ENCODE data around the gene RPS21. TPM values are rescaled to one million over a fixed set of nuclear protein-coding genes. Genes with fewer than 3 reads are reported as not detected.

Gene RPS21
- polyA plus RNA-seq, 1 experiment = 2,723 TPM

- Histone ChIP-seq H3K9me3 (ENCODE audit: control insufficient read depth, insufficient read depth, low read length) (peaks cover 3% of the 10 kb centered on the region; the same call in 1 of the 2 replicates), H3K27me3 (ENCODE audit: control insufficient read depth, insufficient read depth, low read length) (peaks cover 8% of the 10 kb centered on the region), H3K27ac (ENCODE audit: low read depth, low read length) (no peak overlapping the region), H3K4me3 (ENCODE audit: low read depth, low read length) (no peak overlapping the region)
- DNase-seq (ENCODE audit: low read depth, low spot score) = no peak
- ChIA-PET POLR2A (no interaction called here), CTCF (no interaction called here)
- TF ChIP-seq CTCF (IDR thresholded peaks at IDR 0.05; ENCODE audit: low read depth, low read length) = no peak
Observed at GRCh38 chr20:62426699-62427131, 39.8 kb downstream of the RPS21 start.

DNA sequence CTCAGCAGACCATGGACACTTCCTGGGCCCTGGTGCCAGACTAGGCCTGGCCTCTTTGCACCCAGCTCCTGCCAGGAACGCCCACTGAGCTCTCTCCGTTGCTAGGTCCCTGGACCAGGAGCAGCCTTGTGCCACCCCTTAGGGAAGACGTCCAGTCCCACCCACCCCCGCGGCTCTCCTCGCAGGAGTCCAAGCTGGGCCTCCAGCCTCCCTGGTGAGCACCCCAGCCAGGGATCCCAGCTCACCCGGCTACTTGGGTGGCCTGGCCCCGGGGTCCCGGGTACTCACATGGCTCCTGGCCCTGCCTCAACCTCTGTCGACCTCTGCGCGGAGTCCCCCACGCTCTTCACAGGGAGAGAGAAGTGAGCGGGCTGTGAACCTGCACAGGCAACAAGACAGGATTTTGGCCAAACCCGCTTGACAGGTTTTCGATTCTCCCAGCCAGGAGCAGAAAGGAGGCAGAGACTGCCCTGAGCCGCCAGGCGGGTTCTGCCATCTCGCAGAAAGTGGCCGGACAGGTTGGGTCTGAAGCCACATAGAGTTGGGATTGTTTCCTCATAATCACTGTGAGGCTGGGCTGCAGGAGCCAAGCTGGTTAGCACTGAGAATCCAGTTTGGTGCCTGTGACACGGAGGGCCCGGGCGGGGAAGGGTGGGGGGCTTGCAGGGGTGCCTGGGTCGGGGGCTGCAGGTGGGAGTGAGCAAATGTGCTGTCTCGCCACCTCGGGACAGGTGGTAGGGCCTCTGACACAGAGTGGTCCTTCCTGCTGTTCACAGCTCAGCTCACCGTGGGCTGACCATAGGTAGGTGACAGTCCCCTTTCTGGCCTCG is 40.5 kb downstream of the RPS21 start, which contains the start of gene RBBP8NL:
Gene RBBP8NL (minus strand): TSS at position 368 of the 830 bp plus-strand sequence. CDS start 7,892 bp downstream, outside the sequence.
- ChIA-PET POLR2A (no interaction called here), CTCF (no interaction called here)
- no peak for DNase-seq (ENCODE audit: low read depth, low spot score)

DNA sequence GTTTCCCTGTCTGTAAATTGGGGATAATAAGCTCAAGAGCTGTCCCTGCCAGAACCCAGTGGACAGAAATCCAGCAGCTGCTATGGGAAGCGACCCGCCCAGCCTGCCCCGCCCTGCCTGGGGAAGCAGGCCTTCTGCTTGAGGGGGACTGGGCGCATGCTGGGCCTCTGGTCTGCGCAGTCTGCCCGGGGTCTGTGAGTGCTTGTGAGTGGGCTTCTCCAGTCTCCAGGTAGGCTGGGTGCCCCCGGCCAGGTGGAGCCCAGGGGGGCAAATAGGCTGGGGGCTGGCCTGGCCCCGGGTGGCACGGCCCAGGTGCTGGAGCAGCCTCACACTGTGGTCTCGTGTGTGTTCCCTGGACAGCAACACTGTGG is 41.1 kb downstream of the RPS21 start:
- ChIA-PET POLR2A (no interaction called here), CTCF (no interaction called here)
- H3K27me3 ChIP-seq (ENCODE audit: control insufficient read depth, insufficient read depth, low read length) = peaks cover 16% of the 10 kb centered on the region
- no peak for DNase-seq (ENCODE audit: low read depth, low spot score)
- H3K4me3 ChIP-seq (ENCODE audit: low read depth, low read length) = no peak overlapping the region
- peaks cover 3% of the 10 kb centered on the region; the same call in 1 of the 2 replicates for H3K9me3 ChIP-seq (ENCODE audit: control insufficient read depth, insufficient read depth, low read length)
- H3K27ac ChIP-seq (ENCODE audit: low read depth, low read length) = no peak overlapping the region
- TF ChIP-seq CTCF (IDR thresholded peaks at IDR 0.05; ENCODE audit: low read depth, low read length) = no peak

More for the DNA sequence above, 40.5 kb downstream of the RPS21 start, which contains the start of gene RBBP8NL:
- Histone ChIP-seq H3K27me3 (ENCODE audit: control insufficient read depth, insufficient read depth, low read length) (peaks cover 11% of the 10 kb centered on the region), H3K27ac (ENCODE audit: low read depth, low read length) (no peak within 1 kb of the TSS), H3K4me3 (ENCODE audit: low read depth, low read length) (no peak within 1 kb of the TSS), H3K9me3 (ENCODE audit: control insufficient read depth, insufficient read depth, low read length) (peaks cover 3% of the 10 kb centered on the region; the same call in 1 of the 2 replicates)
- no peak for TF ChIP-seq CTCF (IDR thresholded peaks at IDR 0.05; ENCODE audit: low read depth, low read length)

DNA sequence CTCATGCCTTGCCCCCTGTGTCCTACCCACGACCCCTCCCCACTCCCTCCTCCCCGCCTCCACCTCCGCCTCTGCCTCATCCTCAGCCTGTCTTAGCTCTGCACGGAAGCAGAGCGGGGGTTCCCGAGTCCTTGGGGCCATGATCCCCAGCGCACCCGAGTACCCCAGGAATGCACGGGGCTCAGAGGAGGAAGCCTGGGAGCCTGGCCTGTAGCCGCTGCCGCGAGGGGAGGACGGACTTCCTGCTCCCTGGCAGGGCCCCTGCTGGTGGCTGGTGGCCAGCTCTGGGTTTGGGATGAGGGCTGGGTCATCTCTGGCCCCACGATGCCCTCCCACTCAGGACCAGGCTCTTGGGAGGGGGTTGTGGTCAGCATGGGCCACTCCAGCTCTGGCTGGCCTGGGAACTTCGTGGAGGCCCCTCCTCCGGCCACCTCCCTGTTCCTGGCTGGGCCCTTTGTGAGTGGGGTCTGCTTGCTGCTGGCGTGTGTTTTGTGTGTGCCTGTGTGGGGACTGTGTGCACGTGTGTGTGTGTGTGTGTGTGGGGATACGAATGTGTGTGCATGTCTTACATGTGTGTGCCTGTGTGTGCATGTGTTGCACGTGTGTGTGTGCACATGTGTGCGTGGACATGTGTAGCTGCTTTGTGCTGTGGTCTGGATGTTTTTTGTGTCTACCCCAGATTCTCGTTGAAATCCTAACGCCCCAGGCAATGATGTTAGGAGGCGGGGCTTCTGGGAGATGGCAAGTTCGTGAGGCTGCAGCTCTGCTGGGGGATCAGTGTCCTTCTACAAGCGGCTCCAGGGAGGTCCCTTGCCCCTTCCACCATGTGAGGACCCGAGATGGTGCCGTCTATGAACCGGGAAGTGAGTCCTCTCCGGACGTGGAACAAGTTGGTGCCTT is 41.7 kb downstream of the RPS21 start:
- TF ChIP-seq CTCF (IDR thresholded peaks at IDR 0.05; ENCODE audit: low read depth, low read length) = no peak
- DNase-seq (ENCODE audit: low read depth, low spot score) = no peak
- POLR2A ChIA-PET = no interaction called here
- Histone ChIP-seq H3K9me3 (ENCODE audit: control insufficient read depth, insufficient read depth, low read length) (peaks cover 3% of the 10 kb centered on the region; the same call in 1 of the 2 replicates), H3K27ac (ENCODE audit: low read depth, low read length) (no peak overlapping the region), H3K4me3 (ENCODE audit: low read depth, low read length) (no peak overlapping the region), H3K27me3 (ENCODE audit: control insufficient read depth, insufficient read depth, low read length) (peaks cover 21% of the 10 kb centered on the region)
- CTCF ChIA-PET = interaction anchor here (0.6 kb wide), 1 partner anchor 363 kb away, joined by 3 read pairs; no protein-coding TSS in a partner anchor
